Panc1 (cell line): ENCODE data around the gene SPCS3.

ENCODE experiments used
- CTCF ChIP-seq: fragments of 450-650 bp; IDR thresholded peaks from 2 replicates; pipeline ENCODE4 v1.5.1; 2017; ENCODE audit warnings: mild to moderate bottlenecking
- TCF7L2 ChIP-seq: IDR thresholded peaks from 2 replicates; pipeline ENCODE4 v1.6.1; 2011; ENCODE audit warnings: mild to moderate bottlenecking, low read depth, low read length, inconsistent platforms

- TF ChIP-seq CTCF (no peak), TCF7L2 (no peak)
Observed at GRCh38 chr4:176307666-176307930, 12.2 kb upstream of the SPCS3 start.
